A549 (cell line): ENCODE measurements around the gene STIP1. TPM values are rescaled to one million over a fixed set of nuclear protein-coding genes. Genes with fewer than 3 reads are reported as not detected.

Experiments
- ATAC-seq, 2 experiments: fragments of 200-7000 bp in 1 of 2; fragments of >200 bp in 1 of 2; cut with Nextera tagmentation in 1 of 2; cut with Tn5 transposase in 1 of 2; 3 replicates each; pipeline versions ENCODE4 v1.8.0 to v1.9.1; 2018 to 2020; ENCODE audit warnings: mild to moderate bottlenecking in 1 of 2, moderate library complexity in 1 of 2
- CTCF ChIA-PET: fragments of 300-600 bp; sonication (Branson Sonifier 250); formaldehyde crosslinking; extraction: SDS; loops from one replicate; lab custom pipeline; 2021; ENCODE audit warnings: antibody characterized with exemption, inconsistent platforms; lab: Yijun Ruan, JAX
- POLR2A ChIA-PET: fragments of 350-600 bp; formaldehyde crosslinking; extraction: SDS; loops from one replicate; lab custom pipeline; 2021; ENCODE audit warnings: antibody characterized with exemption, inconsistent platforms; lab: Yijun Ruan, JAX
- DNase-seq, 2 experiments: peaks; one replicate each; pipeline versions ENCODE4 v3.0.0 to v3.0.0-alpha.2; 2011 to 2016; ENCODE audit warnings: low read depth in 1 of 2, low spot score in 1 of 2
- FAIRE-seq: peaks from 2 replicates; lab custom pipeline; 2011; peaks lifted over from hg19 to GRCh38; lab: Jason Lieb, UNC
- H3K27ac ChIP-seq, 2 experiments: fragments of >200 bp; sonication (Bioruptor Twin); formaldehyde crosslinking; 3 replicates each; pipeline ENCODE4 v1.5.1; 2016 to 2017
- H3K4me1 ChIP-seq: fragments of >200 bp; sonication (Bioruptor Twin); formaldehyde crosslinking; 3 replicates; pipeline ENCODE4 v1.6.1; 2016
- H3K4me2 ChIP-seq: fragments of >200 bp; sonication (Bioruptor Twin); formaldehyde crosslinking; 3 replicates; pipeline ENCODE4 v1.6.1; 2016
- H3K4me3 ChIP-seq: fragments of >200 bp; sonication (Bioruptor Twin); formaldehyde crosslinking; 3 replicates; pipeline ENCODE4 v1.5.1; 2016
- H3K9me3 ChIP-seq: fragments of >200 bp; sonication (Bioruptor Twin); formaldehyde crosslinking; 3 replicates; pipeline ENCODE4 v1.6.1; 2016
- BHLHE40 ChIP-seq: IDR thresholded peaks from 2 replicates; pipeline ENCODE4 v1.6.1; 2012; ENCODE audit warnings: low read depth, low read length, inconsistent platforms
- CBX2 ChIP-seq: fragments of 200-600 bp; sonication (generic); IDR thresholded peaks from 2 replicates; pipeline ENCODE4 v1.6.1; 2016; ENCODE audit warnings: low read depth, mild to moderate bottlenecking, borderline replicate concordance
- CBX8 ChIP-seq: fragments of 200-600 bp; sonication (generic); IDR thresholded peaks from 2 replicates; pipeline ENCODE4 v1.6.1; 2016
- ESRRA ChIP-seq: fragments of 150-350 bp; IDR thresholded peaks from 2 replicates; pipeline ENCODE4 v1.6.1; 2014; ENCODE audit warnings: mild to moderate bottlenecking, low read length, borderline replicate concordance
- FOXS1 ChIP-seq: fragments of 250-450 bp; sonication (Bioruptor Pico); IDR thresholded peaks from 2 replicates; pipeline ENCODE4 v1.5.0; 2020; ENCODE audit warnings: mild to moderate bottlenecking, moderate library complexity
- HOXB13 ChIP-seq: fragments of 250-450 bp; sonication (Bioruptor Pico); IDR thresholded peaks from 2 replicates; pipeline ENCODE4 v1.5.0; 2020; ENCODE audit warnings: low read depth, mild to moderate bottlenecking, moderate library complexity
- JUNB ChIP-seq: fragments of >200 bp; sonication (Bioruptor Twin); formaldehyde crosslinking; IDR thresholded peaks from 2 replicates; pipeline ENCODE4 v1.6.1; 2016
- KDM1A ChIP-seq: fragments of 200-600 bp; sonication (generic); IDR thresholded peaks from 2 replicates; pipeline ENCODE4 v1.6.1; 2016; ENCODE audit warnings: low read depth, mild to moderate bottlenecking
- MAFK ChIP-seq: fragments of 450-650 bp; IDR thresholded peaks from 2 replicates; pipeline ENCODE4 v1.6.1; 2014; ENCODE audit not compliant: partially characterized antibody
- MAZ ChIP-seq: fragments of 150-350 bp; IDR thresholded peaks from 2 replicates; pipeline ENCODE4 v1.6.1; 2014; ENCODE audit warnings: antibody characterized with exemption, low read depth, low read length, borderline replicate concordance
- NPAS2 ChIP-seq: fragments of 250-450 bp; sonication (Bioruptor Pico); IDR thresholded peaks from 2 replicates; pipeline ENCODE4 v1.8.0; 2022; ENCODE audit warnings: mild to moderate bottlenecking, moderate library complexity, borderline replicate concordance
- PBX3 ChIP-seq: IDR thresholded peaks from 2 replicates; pipeline ENCODE4 v1.6.1; 2012
- POLR2A ChIP-seq: IDR thresholded peaks from 2 replicates; pipeline ENCODE4 v1.6.1; 2012; ENCODE audit warnings: mild to moderate bottlenecking, low read length
- RAD21 ChIP-seq, 2 experiments: fragments of >200 bp in 1 of 2; sonication (Bioruptor Twin) in 1 of 2; formaldehyde crosslinking in 1 of 2; IDR thresholded peaks in 1 of 2; conservative IDR thresholded peaks in 1 of 2; 2 replicates in 1 of 2; 3 replicates in 1 of 2; pipeline ENCODE4 v1.6.1; 2012 to 2018; ENCODE audit warnings: inconsistent platforms in 1 of 2
- RARB ChIP-seq: fragments of 250-450 bp; sonication (Bioruptor Pico); IDR thresholded peaks from 2 replicates; pipeline ENCODE4 v1.8.0; 2021; ENCODE audit warnings: mild to moderate bottlenecking, moderate library complexity
- RCOR1 ChIP-seq: fragments of 150-350 bp; IDR thresholded peaks from 2 replicates; pipeline ENCODE4 v1.6.1; 2014; ENCODE audit warnings: antibody characterized with exemption, low read length, low read depth
- REST ChIP-seq: fragments of 200-600 bp; sonication (generic); IDR thresholded peaks from 2 replicates; pipeline ENCODE4 v1.6.1; 2016; ENCODE audit warnings: antibody characterized with exemption, mild to moderate bottlenecking, moderate library complexity
- RFX5 ChIP-seq: fragments of 450-650 bp; IDR thresholded peaks from 2 replicates; pipeline ENCODE4 v1.7.1; 2014; ENCODE audit warnings: antibody characterized with exemption, mild to moderate bottlenecking, moderate library complexity
- RNF2 ChIP-seq: fragments of 200-600 bp; sonication (generic); IDR thresholded peaks from 2 replicates; pipeline ENCODE4 v1.6.1; 2016; ENCODE audit warnings: low read depth, mild to moderate bottlenecking, antibody characterized with exemption, moderate library complexity, borderline replicate concordance
- TP53 ChIP-seq: fragments of 250-450 bp; sonication (Bioruptor Pico); IDR thresholded peaks from 2 replicates; pipeline ENCODE4 v1.5.0; 2021; ENCODE audit warnings: mild to moderate bottlenecking, moderate library complexity
- ZC3H11A ChIP-seq: fragments of 450-650 bp; IDR thresholded peaks from 2 replicates; pipeline ENCODE4 v1.6.1; 2014; ENCODE audit warnings: antibody characterized with exemption, mild to moderate bottlenecking
- ZNF302 ChIP-seq: fragments of 250-450 bp; sonication (Bioruptor Pico); IDR thresholded peaks from 2 replicates; pipeline ENCODE4 v1.9.0; 2021; ENCODE audit warnings: inconsistent platforms, mild to moderate bottlenecking, moderate library complexity
- ZSCAN20 ChIP-seq: fragments of 250-450 bp; sonication (Bioruptor Pico); IDR thresholded peaks from 2 replicates; pipeline ENCODE4 v1.8.0; 2022; ENCODE audit warnings: mild to moderate bottlenecking, moderate library complexity
- WGBS: methylation state at CpG from one replicate; pipeline ENCODE4 v1.1.6; 2017; ENCODE audit errors: missing lambda C conversion rate; 5-methylcytosine and 5-hydroxymethylcytosine counted together
- polyA plus RNA-seq, 4 experiments: library from polyadenylated mRNA; depleted of rRNA in 3 of 4; stranded (reverse); fragments of >200 nt; fragmentation: RNase III in 1 of 4; extraction: RNeasy Plus Mini Kit Qiagen cat#74134 plus additional on column Dnase treatment in 1 of 4; gene quantifications; 2 replicates in 3 of 4; 3 replicates in 1 of 4; pipeline ENCODE4 v1.2.3, GENCODE V29; 2011 to 2017

STIP1 gene
- polyA plus RNA-seq, 2 of the 4 experiments (the other 2 are of a cell fraction) = 288 to 297 TPM

GRCh38 chr11:64140082-64140481 lies 45.9 kb upstream of the STIP1 start (continued):
- TF ChIP-seq FOXS1 (CRISPR knock-in tag) (no peak), JUNB (no peak), RARB (no peak), MAZ (no peak), BHLHE40 (no peak), ZC3H11A (no peak), KDM1A (no peak), CBX8 (no peak)

- ATAC-seq (no peak), DNase-seq (no peak), FAIRE-seq (no peak)
- no peak overlapping the region for H3K4me2 ChIP-seq
- H3K4me3 ChIP-seq = no peak overlapping the region
- ChIA-PET CTCF (interaction anchor here (1.0 to 16.2 kb wide), 4 partner anchors 8 to 133 kb away, joined by 3 to 180 read pairs (median 4); no protein-coding TSS in a partner anchor), POLR2A (no interaction called here)
- H3K9me3 ChIP-seq = no peaks in the 10 kb centered on the region
- H3K27ac ChIP-seq = no peak overlapping the region
- no peaks in the 10 kb centered on the region for H3K4me1 ChIP-seq
- no peak for TF ChIP-seq RCOR1
- TF ChIP-seq CBX8 = no peak
- no peak for TF ChIP-seq RFX5
- no peak for TF ChIP-seq POLR2A
- TF ChIP-seq TP53 (CRISPR knock-in tag) = no peak
- no peak for TF ChIP-seq BHLHE40
- TF ChIP-seq CBX2 = no peak
- TF ChIP-seq REST = no peak
- TF ChIP-seq PBX3 = no peak
- TF ChIP-seq RAD21 (conservative IDR thresholded peaks at IDR 0.05 in 1 of 2, IDR thresholded peaks at IDR 0.05 in 1 of 2) = no peak
- TF ChIP-seq RNF2 = no peak
- no peak for TF ChIP-seq MAFK
- TF ChIP-seq ZNF302 (CRISPR knock-in tag) = no peak
- no peak for TF ChIP-seq NPAS2 (CRISPR knock-in tag)
- TF ChIP-seq ZSCAN20 (CRISPR knock-in tag) = no peak
- no peak for TF ChIP-seq ZC3H11A
- no peak for TF ChIP-seq HOXB13
- TF ChIP-seq ESRRA = no peak
- WGBS = 89% methylated on average over 19 of the region's 21 CpGs
These were observed 44.7 kb upstream of the STIP1 start for GRCh38 chr11:64141081-64141783.
